Neuronal stem cell (in vitro differentiated cells): Measurements from ENCODE around the gene SAMD11.

Experiments
- DNase-seq: peaks from one replicate; pipeline ENCODE4 v3.0.0-alpha.2; 2013; ENCODE audit warnings: low spot score
- H2AFZ ChIP-seq: one replicate; pipeline ENCODE4 v1.6.1; 2013; ENCODE audit warnings: mild to moderate bottlenecking, low read length, inconsistent platforms
- H2AK5ac ChIP-seq: 2 replicates; pipeline ENCODE4 v1.6.1; 2013; ENCODE audit warnings: low read depth, mild to moderate bottlenecking, inconsistent platforms, low read length, moderate library complexity, mixed read lengths
- H2BK120ac ChIP-seq: 2 replicates; pipeline ENCODE4 v1.6.1; 2013; ENCODE audit warnings: low read depth, mild to moderate bottlenecking, inconsistent platforms, low read length, moderate library complexity, mixed read lengths
- H2BK12ac ChIP-seq: one replicate; pipeline ENCODE4 v1.6.1; 2013; ENCODE audit warnings: low read length, inconsistent platforms
- H2BK15ac ChIP-seq: 2 replicates; pipeline ENCODE4 v1.6.1; 2013; ENCODE audit warnings: mild to moderate bottlenecking, low read length, inconsistent platforms, mixed read lengths
- H2BK5ac ChIP-seq: one replicate; pipeline ENCODE4 v1.6.1; 2013; ENCODE audit warnings: inconsistent platforms, mild to moderate bottlenecking, low read length, moderate library complexity
- H3K14ac ChIP-seq: one replicate; pipeline ENCODE4 v1.6.1; 2013; ENCODE audit warnings: low read length, inconsistent platforms
- H3K18ac ChIP-seq: 2 replicates; pipeline ENCODE4 v1.6.1; 2013; ENCODE audit warnings: low read length, inconsistent platforms
- H3K23ac ChIP-seq: 2 replicates; pipeline ENCODE4 v1.6.1; 2013; ENCODE audit warnings: low read depth, mild to moderate bottlenecking, mixed read lengths, low read length, inconsistent platforms; ENCODE audit not compliant: poor library complexity
- H3K27ac ChIP-seq: replicated peaks from 3 replicates; pipeline ENCODE4 v1.5.1; 2013; ENCODE audit warnings: low read length, inconsistent platforms
- H3K27me3 ChIP-seq, 3 experiments: 2 replicates each; pipeline ENCODE4 v1.6.1; 2013; ENCODE audit warnings: low read length in 3 of 3, mild to moderate bottlenecking in 2 of 3, inconsistent platforms in 1 of 3, low read depth in 1 of 3, mixed read lengths in 1 of 3, moderate library complexity in 1 of 3; ENCODE audit not compliant: control insufficient read depth in 3 of 3, insufficient read depth in 3 of 3
- H3K36me3 ChIP-seq, 2 donors: replicated peaks in 1 of 2; 2 replicates each; pipeline ENCODE4 v1.6.1; 2013; ENCODE audit warnings: low read length in 2 of 2; ENCODE audit not compliant: control insufficient read depth in 2 of 2, insufficient read depth in 2 of 2
- H3K4ac ChIP-seq: 2 replicates; pipeline ENCODE4 v1.6.1; 2013; ENCODE audit warnings: inconsistent platforms, mild to moderate bottlenecking, low read length, moderate library complexity
- H3K4me1 ChIP-seq, 2 donors: 1 replicate in 1 of 2; 2 replicates in 1 of 2; pipeline ENCODE4 v1.6.1; 2013; ENCODE audit warnings: low read length in 2 of 2, low read depth in 1 of 2; ENCODE audit not compliant: control insufficient read depth in 2 of 2, insufficient read depth in 1 of 2
- H3K4me2 ChIP-seq: one replicate; pipeline ENCODE4 v1.6.1; 2013; ENCODE audit warnings: mild to moderate bottlenecking, low read length, inconsistent platforms; ENCODE audit not compliant: insufficient read depth, poor library complexity, severe bottlenecking
- H3K4me3 ChIP-seq, 2 donors: 2 replicates each; pipeline ENCODE4 v1.5.1; 2013; ENCODE audit warnings: low read length in 2 of 2, mild to moderate bottlenecking in 2 of 2, inconsistent platforms in 1 of 2, moderate library complexity in 1 of 2
- H3K79me1 ChIP-seq: one replicate; pipeline ENCODE4 v1.6.1; 2013; ENCODE audit warnings: low read depth, mild to moderate bottlenecking, inconsistent platforms, low read length, moderate library complexity
- H3K9ac ChIP-seq: one replicate; pipeline ENCODE4 v1.6.1; 2013; ENCODE audit warnings: mild to moderate bottlenecking, low read depth, low read length, inconsistent platforms; ENCODE audit not compliant: poor library complexity
- H3K9me3 ChIP-seq, 2 donors: replicated peaks in 1 of 2; 2 replicates each; pipeline versions ENCODE3 to v1.6.1; 2013; ENCODE audit warnings: low read length in 2 of 2, mild to moderate bottlenecking in 2 of 2, inconsistent platforms in 1 of 2, low read depth in 1 of 2, mixed read lengths in 1 of 2, moderate library complexity in 1 of 2; ENCODE audit not compliant: control insufficient read depth in 2 of 2, insufficient read depth in 1 of 2
- H4K8ac ChIP-seq: one replicate; pipeline ENCODE4 v1.6.1; 2013; ENCODE audit warnings: low read depth, mild to moderate bottlenecking, inconsistent platforms, low read length, moderate library complexity
- H4K91ac ChIP-seq: one replicate; pipeline ENCODE4 v1.6.1; 2013; ENCODE audit warnings: low read length, low read depth, mild to moderate bottlenecking, inconsistent platforms; ENCODE audit not compliant: poor library complexity
- WGBS, 2 donors: extraction: QIAGEN DNeasy Blood & Tissue Kit; methylation state at CpG; one replicate each; pipeline ENCODE4 v1.1.7; 2013; ENCODE audit warnings: missing lambda C conversion rate in 2 of 2, mixed read lengths in 1 of 2; ENCODE audit not compliant: insufficient read length in 2 of 2, insufficient replicate concordance in 1 of 2; ENCODE audit errors: extremely low coverage in 2 of 2; 5-methylcytosine and 5-hydroxymethylcytosine counted together

SAMD11 gene

GRCh38 chr1:963746-964525 is 40.2 kb downstream of the SAMD11 start:
- Histone ChIP-seq H3K36me3 (peaks cover 8 to 30% of the 10 kb centered on the region in 2 donors), H4K91ac (no peak overlapping the region), H2AFZ (no peak overlapping the region), H2BK15ac (no peak overlapping the region), H3K4me1 (peaks cover 7 to 10% of the 10 kb centered on the region in 2 donors), H3K27me3 (peaks cover 13 to 55% (median 34%) of the 10 kb centered on the region in 3 experiments), H3K4ac (no peak overlapping the region), H2BK120ac (no peak overlapping the region), H3K79me1 (peaks cover 6% of the 10 kb centered on the region), H2BK12ac (no peak overlapping the region), H3K9me3 (no peaks in the 10 kb centered on the region), H3K14ac (no peak overlapping the region), H3K27ac (no peak overlapping the region), H3K4me3 (peak overlapping the region in 1 of 2 donors; percentile 44), H4K8ac (no peak overlapping the region), H3K23ac (peak overlapping the region; percentile 31), H2BK5ac (no peak overlapping the region), H2AK5ac (no peak overlapping the region), H3K9ac (peak overlapping the region; percentile 44), H3K4me2 (no peak overlapping the region), H3K18ac (no peak overlapping the region)
- no peak for DNase-seq
- WGBS, 2 donors = no CpG with 5 or more reads among the region's 47 CpGs

GRCh38 chr1:964691-965525 is 41.2 kb downstream of the SAMD11 start:
- H3K27ac ChIP-seq = no peak overlapping the region
- no peak overlapping the region for H2AFZ ChIP-seq
- H2AK5ac ChIP-seq = no peak overlapping the region
- H2BK15ac ChIP-seq = no peak overlapping the region
- no peak overlapping the region for H3K18ac ChIP-seq
- H3K27me3 ChIP-seq = peaks cover 9 to 57% (median 44%) of the 10 kb centered on the region in 3 experiments
- peaks cover 5% of the 10 kb centered on the region for H3K79me1 ChIP-seq
- H3K23ac ChIP-seq = no peak overlapping the region
- H3K9me3 ChIP-seq = peaks cover 0 to 6% of the 10 kb centered on the region in 2 donors
- no CpG with 5 or more reads among the region's 51 CpGs for whole genome bisulfite sequencing, 2 donors
- H3K4me1 ChIP-seq = peaks cover 7 to 10% of the 10 kb centered on the region in 2 donors
- H2BK5ac ChIP-seq = no peak overlapping the region
- H3K4me2 ChIP-seq = no peak overlapping the region
- H3K4ac ChIP-seq = no peak overlapping the region
- peak overlapping the region; percentile 38 for H3K14ac ChIP-seq
- H2BK120ac ChIP-seq = no peak overlapping the region
- H4K8ac ChIP-seq = no peak overlapping the region
- H3K36me3 ChIP-seq = peaks cover 10 to 30% of the 10 kb centered on the region in 2 donors
- no peak for DNase-seq
- H2BK12ac ChIP-seq = no peak overlapping the region
- H3K9ac ChIP-seq = no peak overlapping the region
- no peak overlapping the region for H4K91ac ChIP-seq
- no peak overlapping the region for H3K4me3 ChIP-seq

GRCh38 chr1:965526-966134 is 41.9 kb downstream of the SAMD11 start:
- Histone ChIP-seq H3K9me3 (peaks cover 0 to 6% of the 10 kb centered on the region in 2 donors), H3K27ac (no peak overlapping the region), H3K4me3 (no peak overlapping the region), H4K91ac (no peak overlapping the region), H3K14ac (no peak overlapping the region), H2BK15ac (no peak overlapping the region), H2BK12ac (no peak overlapping the region), H3K27me3 (peaks cover 15 to 60% (median 51%) of the 10 kb centered on the region in 3 experiments), H2BK120ac (no peak overlapping the region), H3K23ac (peak overlapping the region; percentile 98), H4K8ac (no peak overlapping the region), H2AK5ac (no peak overlapping the region), H2AFZ (no peak overlapping the region), H3K4me1 (peaks cover 7 to 10% of the 10 kb centered on the region in 2 donors), H3K36me3 (peaks cover 10 to 30% of the 10 kb centered on the region in 2 donors), H3K9ac (peak overlapping the region; percentile 72), H3K79me1 (peaks cover 5% of the 10 kb centered on the region), H2BK5ac (no peak overlapping the region), H3K4me2 (no peak overlapping the region), H3K4ac (no peak overlapping the region), H3K18ac (no peak overlapping the region)
- no CpG with 5 or more reads among the region's 26 CpGs for WGBS, 2 donors
- DNase-seq = no peak
